ENCODE measurements around the gene PGP. TPM values are rescaled to one million over a fixed set of nuclear protein-coding genes. Genes with fewer than 3 reads are reported as not detected.
A peak's percentile ranks its signal among the peaks of the same experiment; 100 is the strongest.

PGP gene
- total RNA-seq, 2 donors from 2014 or later = 9.1 to 19.5 TPM

DNA sequence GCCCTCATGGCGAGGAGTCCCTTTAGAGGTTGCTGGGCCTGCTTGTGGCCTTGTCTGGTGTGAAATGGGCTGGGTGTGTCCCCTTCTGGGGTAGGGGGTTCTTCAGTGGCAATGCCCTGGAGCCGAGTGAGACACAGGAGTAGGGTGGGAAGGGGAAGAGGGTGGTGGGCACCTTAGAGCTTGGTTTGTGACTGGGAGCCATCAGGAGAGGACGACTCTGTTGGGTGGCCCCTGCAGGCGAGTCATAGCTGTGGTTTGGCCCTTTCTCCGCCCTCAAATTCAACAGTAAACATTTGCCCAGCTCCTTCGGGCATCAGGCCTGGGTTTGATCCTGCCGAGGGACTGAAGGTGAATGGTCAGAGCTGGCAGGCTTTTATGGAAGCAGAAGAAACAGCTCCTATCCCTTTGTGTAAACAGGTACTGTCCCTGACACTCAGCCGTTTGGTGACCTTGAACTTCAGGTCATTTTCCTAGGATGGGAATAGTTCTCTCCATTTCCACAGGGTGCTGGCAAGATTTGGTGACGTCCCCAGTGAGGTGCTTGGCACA is 11.7 kb upstream of the PGP start:
- Histone ChIP-seq H3K4me3 (no peak overlapping the region), H3K36me3 (peaks cover 24% of the 10 kb centered on the region), H3K27ac (no peak overlapping the region), H3K4me1 (ENCODE audit: control insufficient read depth in 1 of 2, low read depth in 2 of 2) (peaks cover 12 to 14% of the 10 kb centered on the region in 2 donors), H3K27me3 (replicated peaks; ENCODE audit: insufficient read depth) (no peaks in the 10 kb centered on the region), H3K9me3 (no peaks in the 10 kb centered on the region)
- TF ChIP-seq, protein P1, sequence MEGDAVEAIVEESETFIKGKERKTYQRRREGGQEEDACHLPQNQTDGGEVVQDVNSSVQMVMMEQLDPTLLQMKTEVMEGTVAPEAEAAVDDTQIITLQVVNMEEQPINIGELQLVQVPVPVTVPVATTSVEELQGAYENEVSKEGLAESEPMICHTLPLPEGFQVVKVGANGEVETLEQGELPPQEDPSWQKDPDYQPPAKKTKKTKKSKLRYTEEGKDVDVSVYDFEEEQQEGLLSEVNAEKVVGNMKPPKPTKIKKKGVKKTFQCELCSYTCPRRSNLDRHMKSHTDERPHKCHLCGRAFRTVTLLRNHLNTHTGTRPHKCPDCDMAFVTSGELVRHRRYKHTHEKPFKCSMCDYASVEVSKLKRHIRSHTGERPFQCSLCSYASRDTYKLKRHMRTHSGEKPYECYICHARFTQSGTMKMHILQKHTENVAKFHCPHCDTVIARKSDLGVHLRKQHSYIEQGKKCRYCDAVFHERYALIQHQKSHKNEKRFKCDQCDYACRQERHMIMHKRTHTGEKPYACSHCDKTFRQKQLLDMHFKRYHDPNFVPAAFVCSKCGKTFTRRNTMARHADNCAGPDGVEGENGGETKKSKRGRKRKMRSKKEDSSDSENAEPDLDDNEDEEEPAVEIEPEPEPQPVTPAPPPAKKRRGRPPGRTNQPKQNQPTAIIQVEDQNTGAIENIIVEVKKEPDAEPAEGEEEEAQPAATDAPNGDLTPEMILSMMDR (IDR thresholded peaks at IDR 0.05) = no peak
- ATAC-seq (ENCODE audit: insufficient number of reproducible peaks, low FRiP score, low read depth) (no peak), DNase-seq (ENCODE audit: low spot score) (no peak)

GRCh38 chr16:2223942-2224486 is 9.4 kb upstream of the PGP start:
- ATAC-seq (ENCODE audit: insufficient number of reproducible peaks, low FRiP score, low read depth) (no peak), DNase-seq (ENCODE audit: low spot score) (no peak)
- no peaks in the 10 kb centered on the region for H3K27me3 ChIP-seq (replicated peaks; ENCODE audit: insufficient read depth)
- H3K4me1 ChIP-seq (ENCODE audit: control insufficient read depth in 1 of 2, low read depth in 2 of 2) = peaks cover 12 to 14% of the 10 kb centered on the region in 2 donors
- H3K4me3 ChIP-seq = peak overlapping the region; percentile 93
- no peaks in the 10 kb centered on the region for H3K9me3 ChIP-seq
- TF ChIP-seq, protein P1 (IDR thresholded peaks at IDR 0.05) = no peak
- peaks cover 4% of the 10 kb centered on the region for H3K36me3 ChIP-seq
- peak overlapping the region; percentile 64 to 66 for H3K27ac ChIP-seq

GRCh38 chr16:2223221-2223941 is 8.7 kb upstream of the PGP start, which contains the start of gene E4F1:
Gene E4F1, plus strand, starts transcription at chr16:2223591. Its CDS starts 23 bp downstream, at chr16:2223614.
- peaks cover 12 to 14% of the 10 kb centered on the region in 2 donors for H3K4me1 ChIP-seq (ENCODE audit: control insufficient read depth in 1 of 2, low read depth in 2 of 2)
- H3K9me3 ChIP-seq = no peaks in the 10 kb centered on the region
- no peaks in the 10 kb centered on the region for H3K27me3 ChIP-seq (replicated peaks; ENCODE audit: insufficient read depth)
- peak; percentile 98 for DNase-seq (ENCODE audit: low spot score)
- H3K4me3 ChIP-seq = peak within 1 kb of the TSS; percentile 93
- H3K36me3 ChIP-seq = no peaks in the 10 kb centered on the region
- TF ChIP-seq, protein P1 (IDR thresholded peaks at IDR 0.05) = no peak
- peak; percentile 98 for ATAC-seq (ENCODE audit: insufficient number of reproducible peaks, low FRiP score, low read depth)
- peak within 1 kb of the TSS; percentile 64 to 80 for H3K27ac ChIP-seq

DNA sequence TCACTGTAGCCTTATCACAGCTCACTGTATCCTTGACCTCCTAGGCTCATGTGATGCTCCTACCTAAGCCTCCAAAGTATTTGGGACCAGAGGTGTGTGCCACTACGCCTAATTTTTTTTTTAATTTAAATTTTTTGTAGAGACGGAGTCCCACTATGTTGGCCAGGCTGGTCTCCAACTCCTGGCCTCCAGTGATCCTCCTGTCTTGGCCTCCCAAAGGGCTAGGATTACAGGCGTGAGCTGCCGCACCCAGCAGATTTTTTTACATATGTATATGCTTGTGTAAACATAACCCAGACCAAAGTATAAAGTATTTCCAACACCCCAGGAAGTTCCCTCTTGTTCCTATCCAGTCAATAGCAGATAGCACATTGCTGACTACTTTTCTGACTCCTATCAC is 1.7 kb upstream of the PGP start:
- no peak overlapping the region for H3K27ac ChIP-seq
- peaks cover 17 to 21% of the 10 kb centered on the region in 2 donors for H3K4me1 ChIP-seq (ENCODE audit: control insufficient read depth in 1 of 2, low read depth in 2 of 2)
- ATAC-seq (ENCODE audit: insufficient number of reproducible peaks, low FRiP score, low read depth) (no peak), DNase-seq (ENCODE audit: low spot score) (no peak)
- H3K4me3 ChIP-seq = no peak overlapping the region
- no peaks in the 10 kb centered on the region for H3K36me3 ChIP-seq
- no peaks in the 10 kb centered on the region for H3K9me3 ChIP-seq
- no peaks in the 10 kb centered on the region for H3K27me3 ChIP-seq (replicated peaks; ENCODE audit: insufficient read depth)
- TF ChIP-seq, protein P1 (IDR thresholded peaks at IDR 0.05) = no peak
